ENCODE results near the gene GABBR2. TPM values are rescaled to one million over a fixed set of nuclear protein-coding genes. Genes with fewer than 3 reads are reported as not detected.

The GABBR2 gene
- total and polyA plus RNA-seq, 2 experiments from 2014 or later: 0.89 to 1.3 TPM

GRCh38 chr9:98391406-98391805 is 317.3 kb downstream of the GABBR2 start:
- no peak overlapping the region for H2AFZ ChIP-seq

More at GRCh38 chr9:98391406-98391805, 317.3 kb downstream of the GABBR2 start:
- no peaks in the 10 kb centered on the region for H3K27me3 ChIP-seq (ENCODE audit: insufficient read depth)
- Mint-ChIP-seq H3K27me3 (ENCODE audit: insufficient read depth, low read depth, poor library complexity) (no peaks in the 10 kb centered on the region), H3K4me3 (no peak overlapping the region), H3K9me3 (no peaks in the 10 kb centered on the region), H3K4me1 (peaks cover 21% of the 10 kb centered on the region), H3K27ac (no peak overlapping the region), H3K36me3 (ENCODE audit: low read depth) (no peaks in the 10 kb centered on the region; the same call in 2 of the 3 replicates)
- H3K79me2 ChIP-seq (replicated peaks; ENCODE audit: insufficient read depth): no peaks in the 10 kb centered on the region
- DNase-seq (ENCODE audit: low spot score) (no peak), ATAC-seq (no peak)
- TF ChIP-seq CREB1 (CRISPR knock-in tag; IDR thresholded peaks at IDR 0.05; ENCODE audit: low read depth): no peak
- TF ChIP-seq, protein P1, sequence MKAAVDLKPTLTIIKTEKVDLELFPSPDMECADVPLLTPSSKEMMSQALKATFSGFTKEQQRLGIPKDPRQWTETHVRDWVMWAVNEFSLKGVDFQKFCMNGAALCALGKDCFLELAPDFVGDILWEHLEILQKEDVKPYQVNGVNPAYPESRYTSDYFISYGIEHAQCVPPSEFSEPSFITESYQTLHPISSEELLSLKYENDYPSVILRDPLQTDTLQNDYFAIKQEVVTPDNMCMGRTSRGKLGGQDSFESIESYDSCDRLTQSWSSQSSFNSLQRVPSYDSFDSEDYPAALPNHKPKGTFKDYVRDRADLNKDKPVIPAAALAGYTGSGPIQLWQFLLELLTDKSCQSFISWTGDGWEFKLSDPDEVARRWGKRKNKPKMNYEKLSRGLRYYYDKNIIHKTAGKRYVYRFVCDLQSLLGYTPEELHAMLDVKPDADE (IDR thresholded peaks at IDR 0.05): no peak
- no peak for TF ChIP-seq ZNF331 (CRISPR knock-in tag; IDR thresholded peaks at IDR 0.05; ENCODE audit: low read depth)
- no peak for TF ChIP-seq ZNF114 (CRISPR knock-in tag; IDR thresholded peaks at IDR 0.05)
- no peak for TF ChIP-seq JUNB (IDR thresholded peaks at IDR 0.05; ENCODE audit: unreplicated experiment)
- no peak for TF ChIP-seq NANOG (IDR thresholded peaks at IDR 0.05; ENCODE audit: borderline replicate concordance)
- TF ChIP-seq, protein P2, sequence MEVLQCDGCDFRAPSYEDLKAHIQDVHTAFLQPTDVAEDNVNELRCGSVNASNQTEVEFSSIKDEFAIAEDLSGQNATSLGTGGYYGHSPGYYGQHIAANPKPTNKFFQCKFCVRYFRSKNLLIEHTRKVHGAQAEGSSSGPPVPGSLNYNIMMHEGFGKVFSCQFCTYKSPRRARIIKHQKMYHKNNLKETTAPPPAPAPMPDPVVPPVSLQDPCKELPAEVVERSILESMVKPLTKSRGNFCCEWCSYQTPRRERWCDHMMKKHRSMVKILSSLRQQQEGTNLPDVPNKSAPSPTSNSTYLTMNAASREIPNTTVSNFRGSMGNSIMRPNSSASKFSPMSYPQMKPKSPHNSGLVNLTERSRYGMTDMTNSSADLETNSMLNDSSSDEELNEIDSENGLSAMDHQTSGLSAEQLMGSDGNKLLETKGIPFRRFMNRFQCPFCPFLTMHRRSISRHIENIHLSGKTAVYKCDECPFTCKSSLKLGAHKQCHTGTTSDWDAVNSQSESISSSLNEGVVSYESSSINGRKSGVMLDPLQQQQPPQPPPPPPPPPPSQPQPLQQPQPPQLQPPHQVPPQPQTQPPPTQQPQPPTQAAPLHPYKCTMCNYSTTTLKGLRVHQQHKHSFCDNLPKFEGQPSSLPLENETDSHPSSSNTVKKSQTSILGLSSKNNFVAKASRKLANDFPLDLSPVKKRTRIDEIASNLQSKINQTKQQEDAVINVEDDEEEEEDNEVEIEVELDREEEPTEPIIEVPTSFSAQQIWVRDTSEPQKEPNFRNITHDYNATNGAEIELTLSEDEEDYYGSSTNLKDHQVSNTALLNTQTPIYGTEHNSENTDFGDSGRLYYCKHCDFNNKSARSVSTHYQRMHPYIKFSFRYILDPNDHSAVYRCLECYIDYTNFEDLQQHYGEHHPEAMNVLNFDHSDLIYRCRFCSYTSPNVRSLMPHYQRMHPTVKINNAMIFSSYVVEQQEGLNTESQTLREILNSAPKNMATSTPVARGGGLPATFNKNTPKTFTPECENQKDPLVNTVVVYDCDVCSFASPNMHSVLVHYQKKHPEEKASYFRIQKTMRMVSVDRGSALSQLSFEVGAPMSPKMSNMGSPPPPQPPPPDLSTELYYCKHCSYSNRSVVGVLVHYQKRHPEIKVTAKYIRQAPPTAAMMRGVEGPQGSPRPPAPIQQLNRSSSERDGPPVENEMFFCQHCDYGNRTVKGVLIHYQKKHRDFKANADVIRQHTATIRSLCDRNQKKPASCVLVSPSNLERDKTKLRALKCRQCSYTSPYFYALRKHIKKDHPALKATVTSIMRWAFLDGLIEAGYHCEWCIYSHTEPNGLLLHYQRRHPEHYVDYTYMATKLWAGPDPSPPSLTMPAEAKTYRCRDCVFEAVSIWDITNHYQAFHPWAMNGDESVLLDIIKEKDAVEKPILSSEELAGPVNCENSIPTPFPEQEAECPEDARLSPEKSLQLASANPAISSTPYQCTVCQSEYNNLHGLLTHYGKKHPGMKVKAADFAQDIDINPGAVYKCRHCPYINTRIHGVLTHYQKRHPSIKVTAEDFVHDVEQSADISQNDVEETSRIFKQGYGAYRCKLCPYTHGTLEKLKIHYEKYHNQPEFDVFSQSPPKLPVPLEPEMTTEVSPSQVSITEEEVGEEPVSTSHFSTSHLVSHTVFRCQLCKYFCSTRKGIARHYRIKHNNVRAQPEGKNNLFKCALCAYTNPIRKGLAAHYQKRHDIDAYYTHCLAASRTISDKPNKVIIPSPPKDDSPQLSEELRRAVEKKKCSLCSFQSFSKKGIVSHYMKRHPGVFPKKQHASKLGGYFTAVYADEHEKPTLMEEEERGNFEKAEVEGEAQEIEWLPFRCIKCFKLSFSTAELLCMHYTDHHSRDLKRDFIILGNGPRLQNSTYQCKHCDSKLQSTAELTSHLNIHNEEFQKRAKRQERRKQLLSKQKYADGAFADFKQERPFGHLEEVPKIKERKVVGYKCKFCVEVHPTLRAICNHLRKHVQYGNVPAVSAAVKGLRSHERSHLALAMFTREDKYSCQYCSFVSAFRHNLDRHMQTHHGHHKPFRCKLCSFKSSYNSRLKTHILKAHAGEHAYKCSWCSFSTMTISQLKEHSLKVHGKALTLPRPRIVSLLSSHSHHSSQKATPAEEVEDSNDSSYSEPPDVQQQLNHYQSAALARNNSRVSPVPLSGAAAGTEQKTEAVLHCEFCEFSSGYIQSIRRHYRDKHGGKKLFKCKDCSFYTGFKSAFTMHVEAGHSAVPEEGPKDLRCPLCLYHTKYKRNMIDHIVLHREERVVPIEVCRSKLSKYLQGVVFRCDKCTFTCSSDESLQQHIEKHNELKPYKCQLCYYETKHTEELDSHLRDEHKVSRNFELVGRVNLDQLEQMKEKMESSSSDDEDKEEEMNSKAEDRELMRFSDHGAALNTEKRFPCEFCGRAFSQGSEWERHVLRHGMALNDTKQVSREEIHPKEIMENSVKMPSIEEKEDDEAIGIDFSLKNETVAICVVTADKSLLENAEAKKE (CRISPR knock-in tag; IDR thresholded peaks at IDR 0.05): no peak
- TF ChIP-seq, protein P3, sequence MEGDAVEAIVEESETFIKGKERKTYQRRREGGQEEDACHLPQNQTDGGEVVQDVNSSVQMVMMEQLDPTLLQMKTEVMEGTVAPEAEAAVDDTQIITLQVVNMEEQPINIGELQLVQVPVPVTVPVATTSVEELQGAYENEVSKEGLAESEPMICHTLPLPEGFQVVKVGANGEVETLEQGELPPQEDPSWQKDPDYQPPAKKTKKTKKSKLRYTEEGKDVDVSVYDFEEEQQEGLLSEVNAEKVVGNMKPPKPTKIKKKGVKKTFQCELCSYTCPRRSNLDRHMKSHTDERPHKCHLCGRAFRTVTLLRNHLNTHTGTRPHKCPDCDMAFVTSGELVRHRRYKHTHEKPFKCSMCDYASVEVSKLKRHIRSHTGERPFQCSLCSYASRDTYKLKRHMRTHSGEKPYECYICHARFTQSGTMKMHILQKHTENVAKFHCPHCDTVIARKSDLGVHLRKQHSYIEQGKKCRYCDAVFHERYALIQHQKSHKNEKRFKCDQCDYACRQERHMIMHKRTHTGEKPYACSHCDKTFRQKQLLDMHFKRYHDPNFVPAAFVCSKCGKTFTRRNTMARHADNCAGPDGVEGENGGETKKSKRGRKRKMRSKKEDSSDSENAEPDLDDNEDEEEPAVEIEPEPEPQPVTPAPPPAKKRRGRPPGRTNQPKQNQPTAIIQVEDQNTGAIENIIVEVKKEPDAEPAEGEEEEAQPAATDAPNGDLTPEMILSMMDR (conservative IDR thresholded peaks at IDR 0.05; ENCODE audit: low read depth in 2 of 2): no peak
- TF ChIP-seq STAT1 (IDR thresholded peaks at IDR 0.05; ENCODE audit: unreplicated experiment): no peak
- TF ChIP-seq EZH2phosphoT487 (IDR thresholded peaks at IDR 0.05; ENCODE audit: unreplicated experiment): no peak
- TF ChIP-seq REST (IDR thresholded peaks at IDR 0.05; ENCODE audit: unreplicated experiment): no peak
- TF ChIP-seq POLR2AphosphoS5 (IDR thresholded peaks at IDR 0.05; ENCODE audit: low read depth): no peak
- no peak for TF ChIP-seq EZH2 (IDR thresholded peaks at IDR 0.05; ENCODE audit: low read depth, unreplicated experiment)
- H3K36me3 ChIP-seq (ENCODE audit: insufficient read depth): no peaks in the 10 kb centered on the region
- peaks cover 13% of the 10 kb centered on the region for H3K4me1 ChIP-seq (ENCODE audit: insufficient read depth)
- H4K20me1 ChIP-seq (replicated peaks; ENCODE audit: insufficient read depth): no peaks in the 10 kb centered on the region
- H3K4me2 ChIP-seq: no peak overlapping the region
- H3F3A ChIP-seq (replicated peaks; ENCODE audit: low read depth): no peaks in the 10 kb centered on the region
- H3K27ac ChIP-seq (ENCODE audit: low read depth): no peak overlapping the region
- peaks cover 4% of the 10 kb centered on the region; the same call in 1 of the 2 replicates for H3K9me2 ChIP-seq (ENCODE audit: insufficient read depth)
- no peak overlapping the region for H3K4me3 ChIP-seq

All from GM23338 (cell line).